GM23248 (cell line): ENCODE measurements around the gene SPATA31E1.

ENCODE experiments used
- EZH2 ChIP-seq: fragments of 200-600 bp; sonication (generic); IDR thresholded peaks from 2 replicates; pipeline ENCODE4 v1.6.1; 2018; ENCODE audit warnings: antibody characterized with exemption, mild to moderate bottlenecking; ENCODE audit not compliant: insufficient read depth, poor library complexity, severe bottlenecking
- EZH2phosphoT487 ChIP-seq: fragments of 200-600 bp; sonication (generic); IDR thresholded peaks from 2 replicates; pipeline ENCODE4 v1.6.1; 2018; ENCODE audit warnings: antibody characterized with exemption, moderate library complexity, mild to moderate bottlenecking, low read depth; ENCODE audit not compliant: insufficient read depth

DNA sequence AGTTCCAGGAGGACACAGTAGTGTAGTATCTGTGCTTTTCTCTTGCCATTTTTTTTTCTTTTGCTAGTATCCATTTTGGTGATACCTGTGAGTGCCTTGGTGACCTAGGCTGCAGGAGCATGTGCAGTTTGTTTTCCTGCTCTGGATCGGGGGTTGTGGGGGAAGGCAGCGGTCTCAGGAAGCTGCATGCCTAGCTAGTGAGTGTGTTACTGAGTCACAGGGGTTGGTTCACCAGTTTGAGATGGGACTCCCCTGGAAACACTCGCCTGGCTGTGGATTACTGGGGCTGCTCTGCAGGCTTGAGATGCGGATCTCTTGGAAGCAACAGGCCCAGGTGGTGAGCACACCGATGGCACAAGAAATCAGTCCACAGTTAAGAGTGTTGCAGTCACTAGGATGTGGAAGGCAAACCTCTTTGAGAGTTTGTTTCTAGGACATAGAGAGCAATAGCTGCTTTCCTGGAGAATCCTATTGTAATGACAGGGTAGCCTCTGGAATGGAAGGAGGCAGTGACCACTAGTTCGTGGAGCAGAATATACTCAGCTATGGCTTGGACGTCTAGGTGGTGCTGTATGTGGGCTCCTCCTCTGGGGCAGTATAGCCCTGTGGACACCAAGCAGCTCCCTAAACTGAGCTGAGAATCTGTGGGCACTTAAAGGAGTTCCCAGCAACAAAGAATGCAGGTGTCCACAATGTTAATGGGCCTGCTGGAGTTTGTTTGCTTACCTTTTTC is 20.0 kb upstream of the SPATA31E1 start:
- TF ChIP-seq EZH2 (no peak), EZH2phosphoT487 (no peak)
